ENCODE results near the gene TOMT.

The TOMT gene

DNA sequence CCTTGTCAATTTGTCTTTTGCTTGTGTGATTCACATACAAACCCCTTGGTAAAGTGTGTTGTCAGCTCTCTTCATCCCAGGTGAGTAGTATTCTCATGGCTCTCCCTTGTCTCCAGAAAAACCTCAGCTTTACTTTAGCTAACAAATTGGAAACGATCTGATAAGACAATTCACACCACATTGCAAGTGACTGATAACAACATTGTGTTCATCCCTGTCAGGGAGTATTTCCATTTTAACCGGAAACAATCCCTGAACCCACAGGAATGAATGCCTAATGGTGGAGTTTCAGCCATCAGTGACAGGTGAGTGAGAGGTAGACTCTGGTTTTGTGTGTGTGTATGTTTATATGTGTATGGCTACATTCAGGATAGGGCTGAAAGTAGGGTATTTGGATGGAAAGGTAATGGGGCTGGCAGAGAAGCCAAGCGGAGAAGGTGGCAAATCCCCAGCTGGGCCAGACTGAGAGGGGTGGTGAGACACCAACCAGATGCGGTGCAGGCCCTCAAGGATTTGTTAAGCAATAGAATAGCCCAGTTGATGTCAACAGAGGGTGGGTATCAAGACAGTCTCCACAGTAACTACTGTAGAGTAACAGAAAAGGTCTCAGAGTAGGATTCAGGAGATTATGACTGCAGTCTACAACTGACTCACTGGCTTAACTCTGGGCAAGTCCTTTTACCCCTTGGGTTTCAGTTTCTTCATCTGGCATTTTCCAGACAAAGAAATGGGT lies 17.5 kb upstream of the TOMT start:
- DNase-seq = no peak

DNA sequence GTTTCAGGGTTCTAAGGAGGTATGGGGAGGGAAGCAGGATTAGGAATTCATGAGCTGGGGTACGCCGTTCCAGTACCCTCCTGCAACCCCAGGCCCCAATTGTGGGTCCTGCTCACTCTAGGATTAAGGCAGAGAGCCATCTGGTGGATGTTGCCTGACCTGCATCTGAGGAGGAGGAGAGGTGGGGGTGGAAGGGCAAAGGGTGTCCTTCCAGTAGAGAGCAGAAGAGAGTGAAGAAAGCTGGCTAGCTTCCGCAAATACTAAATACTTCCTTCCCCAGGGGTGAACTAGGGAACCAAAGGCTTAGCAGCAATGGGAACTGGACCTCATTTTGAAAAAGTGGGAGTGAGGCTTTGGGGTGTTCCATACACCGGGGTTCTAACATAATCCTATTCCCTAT lies 14.4 kb upstream of the TOMT start:
- DNase-seq = peak; percentile 63

DNA sequence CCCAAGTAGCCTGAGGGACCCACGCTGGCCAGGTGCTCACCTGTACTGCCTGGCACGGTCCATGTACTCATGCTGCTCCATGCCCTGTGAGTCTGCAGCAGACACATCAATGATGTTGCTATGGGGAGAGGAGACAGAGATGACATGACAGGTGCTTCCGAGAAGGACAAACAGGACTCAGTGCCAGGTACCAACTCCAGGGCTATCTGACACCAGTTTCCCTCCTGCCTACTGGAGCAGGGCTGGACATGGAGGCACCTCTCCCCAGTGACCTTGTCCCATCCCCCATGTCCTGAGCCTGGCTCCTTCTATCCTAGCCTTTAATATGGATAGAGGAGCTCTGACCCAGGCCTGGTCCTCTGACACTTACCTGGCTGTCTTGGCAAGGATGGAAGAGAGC lies 7.0 kb upstream of the TOMT start:
- no peak for DNase-seq

GRCh38 chr11:72100009-72100408 lies 5.7 kb upstream of the TOMT start:
- DNase-seq = no peak

- peak; percentile 29 for DNase-seq
These were observed 5.3 kb upstream of the TOMT start for GRCh38 chr11:72100462-72100861.

GRCh38 chr11:72102162-72102561 lies 3.6 kb upstream of the TOMT start:
- DNase-seq = no peak

DNA sequence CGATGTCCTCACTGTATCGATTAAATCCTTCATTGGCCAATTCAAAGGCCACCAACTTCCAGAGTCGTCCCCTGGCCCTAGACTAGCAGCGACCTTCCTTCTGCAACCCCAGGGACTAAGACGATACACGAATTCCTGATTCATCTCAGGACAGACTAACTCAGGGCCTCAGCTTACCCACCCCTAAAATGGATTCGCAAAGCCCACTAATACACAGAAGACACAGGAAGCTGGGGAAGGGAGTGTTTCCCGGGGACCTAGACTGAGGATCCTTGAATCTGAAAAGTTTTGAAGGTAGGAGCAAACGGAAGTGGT lies 3.1 kb upstream of the TOMT start:
- DNase-seq = no peak

- peak; percentile 99 for DNase-seq
These were observed 2.6 kb upstream of the TOMT start, which contains the start of gene LAMTOR1 for GRCh38 chr11:72102946-72103753. TSS of gene LAMTOR1 (minus strand) at chr11:72103297. CDS start at chr11:72103224, 73 bp downstream.

- DNase-seq = no peak
These were observed 2.0 kb upstream of the TOMT start for GRCh38 chr11:72103754-72104167.

- no peak for DNase-seq
These were observed 5.8 kb downstream of the TOMT start for GRCh38 chr11:72111300-72112142.

- peak; percentile 99 for DNase-seq
These were observed 6.6 kb downstream of the TOMT start, which contains the start of gene ANAPC15 for GRCh38 chr11:72112143-72112977. TSS of gene ANAPC15 (minus strand) at chr11:72112695. CDS start at chr11:72111276, 1,419 bp downstream.

DNA sequence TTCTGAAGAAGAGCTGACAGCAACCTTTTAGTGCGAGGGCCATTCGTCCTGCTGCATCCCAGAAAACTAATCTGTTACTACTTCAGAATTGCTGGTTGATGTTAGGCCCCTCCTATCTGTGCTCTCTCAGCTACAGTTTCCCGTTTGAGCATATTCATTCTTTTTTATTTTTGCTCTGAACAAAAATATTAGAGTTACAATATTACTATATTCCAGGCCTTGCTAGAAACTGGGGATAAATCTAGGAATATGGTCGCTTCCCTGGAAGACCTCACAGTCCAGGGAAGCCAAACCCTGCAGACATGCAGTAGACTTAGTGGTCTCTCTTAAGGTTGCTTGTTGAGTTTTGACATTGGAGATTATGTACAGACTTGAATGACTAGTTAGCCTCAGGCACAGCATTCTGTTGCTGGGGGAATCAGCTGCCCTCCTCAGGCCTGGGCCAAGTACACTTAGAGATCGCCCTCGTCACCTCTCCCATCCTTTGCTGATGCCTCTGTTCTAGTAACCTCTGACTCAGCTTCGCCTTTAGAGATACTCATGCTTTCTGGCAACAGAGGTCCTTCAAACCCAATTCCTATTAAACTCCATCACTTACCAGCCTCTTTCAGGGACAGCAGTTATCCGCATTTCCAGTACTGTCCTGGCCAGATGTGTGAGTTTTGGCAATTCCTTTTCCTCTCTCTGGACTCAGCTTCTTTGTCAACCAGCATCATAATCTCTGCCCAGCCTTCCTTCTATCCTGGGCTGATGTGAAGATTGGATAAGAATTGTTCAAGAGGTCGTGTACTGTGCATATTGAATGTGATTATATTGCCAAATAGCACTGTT lies 7.5 kb downstream of the TOMT start:
- no peak for DNase-seq

DNA sequence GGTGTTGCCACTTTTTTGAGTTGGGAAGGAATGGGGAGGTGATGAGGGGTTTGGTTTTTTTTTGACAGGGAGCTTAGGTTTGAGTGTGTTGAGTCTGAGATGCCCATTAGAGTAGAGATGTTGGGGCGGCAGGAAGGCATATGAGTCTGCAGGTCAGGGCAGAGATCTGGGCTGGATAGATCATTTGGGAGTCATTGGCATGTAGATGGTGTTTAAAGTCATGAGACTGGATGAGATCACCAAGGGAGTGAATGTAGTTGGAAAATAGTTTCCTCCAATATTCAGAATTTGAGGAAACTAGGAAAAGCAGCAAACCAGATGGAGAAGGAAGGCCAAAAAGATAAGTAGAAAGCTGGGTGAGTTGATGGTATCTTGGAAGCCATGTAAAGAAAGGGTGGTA lies 8.8 kb downstream of the TOMT start:
- no peak for DNase-seq

- DNase-seq = no peak
These were observed 10.5 kb downstream of the TOMT start for GRCh38 chr11:72116019-72116755.

GRCh38 chr11:72119198-72119597 lies 13.5 kb downstream of the TOMT start:
- DNase-seq = no peak

DNA sequence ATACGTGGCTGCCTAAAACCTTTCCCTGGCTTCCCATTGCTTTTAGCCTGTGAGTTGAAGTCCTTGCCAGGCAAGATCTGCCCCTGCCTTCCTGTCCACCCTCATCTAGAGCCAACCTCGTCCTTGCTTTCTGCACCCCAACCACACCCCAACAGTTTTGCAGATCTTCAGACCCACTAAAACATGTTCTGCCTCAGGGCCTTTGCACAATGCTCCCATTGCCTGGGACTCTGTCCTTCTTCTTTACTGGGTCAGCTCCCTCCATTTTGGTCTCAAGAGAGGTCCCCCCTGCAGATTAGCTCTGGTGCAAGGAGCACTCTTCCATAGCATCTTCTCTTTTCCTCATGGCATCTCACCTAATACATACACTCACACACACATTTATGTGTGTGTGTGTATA lies 15.2 kb downstream of the TOMT start:
- no peak for DNase-seq

DNA sequence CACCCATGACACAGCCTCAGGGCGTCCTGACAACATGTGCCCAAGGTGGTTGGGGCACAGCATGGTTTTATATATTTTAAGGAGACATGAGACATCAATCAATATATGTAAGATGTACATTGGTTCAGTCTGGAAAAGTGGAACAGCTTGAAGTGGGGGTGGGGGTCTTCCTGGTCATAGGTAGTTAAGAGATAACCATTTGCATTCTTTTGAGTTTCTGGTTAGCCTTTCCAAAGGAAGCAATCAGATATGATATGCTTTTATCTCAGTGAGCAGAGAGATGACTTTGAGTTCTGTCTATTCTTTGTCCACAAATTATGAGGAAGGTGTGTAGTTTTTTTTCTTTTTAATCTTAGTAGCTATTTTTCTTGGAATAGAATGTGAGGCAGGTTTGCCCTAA lies 16.9 kb downstream of the TOMT start:
- no peak for DNase-seq

- no peak for DNase-seq
These were observed 17.5 kb downstream of the TOMT start for GRCh38 chr11:72123117-72123653.

DNA sequence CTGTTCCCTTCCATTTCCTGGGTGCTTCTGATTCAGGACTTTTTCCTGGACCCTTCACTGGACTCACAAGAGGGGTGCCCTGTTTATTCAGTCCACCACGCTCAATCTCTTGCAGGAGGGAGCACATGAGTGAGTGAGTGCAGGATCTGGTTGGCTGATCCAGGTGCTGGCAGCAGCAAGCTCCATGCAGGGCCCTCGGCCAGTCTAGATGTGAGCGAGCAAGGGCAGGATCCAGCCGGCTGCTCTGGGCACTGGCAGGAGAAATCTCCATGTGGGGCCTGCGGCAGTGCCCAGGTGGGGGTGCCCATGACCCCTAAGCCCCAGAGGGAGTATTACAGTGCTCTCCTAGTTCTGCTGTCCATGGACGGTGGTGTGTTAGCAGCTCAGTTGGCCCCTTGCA lies 18.3 kb downstream of the TOMT start:
- no peak for DNase-seq

DNA sequence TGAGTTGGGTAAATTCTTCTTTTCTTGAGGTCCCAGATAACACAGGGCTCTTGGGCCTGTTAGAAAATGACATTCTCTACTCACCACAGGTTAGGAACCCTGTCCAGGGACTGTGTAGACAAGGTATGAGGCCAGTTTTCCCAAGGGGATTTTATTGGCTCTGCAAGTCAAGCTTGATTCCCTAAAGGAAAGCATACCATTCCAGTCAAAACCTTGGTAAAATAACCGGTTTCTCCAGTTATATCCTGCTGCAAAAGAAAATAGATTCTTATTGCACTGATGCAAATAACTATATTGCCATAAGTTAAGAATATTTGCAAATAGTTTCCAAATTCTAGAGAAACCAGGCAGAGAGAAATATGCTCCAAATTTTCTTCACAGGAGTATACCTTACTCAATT lies 20.2 kb downstream of the TOMT start:
- no peak for DNase-seq
